Measurements from ENCODE around the gene DPM1. TPM values are rescaled to one million over a fixed set of nuclear protein-coding genes. Genes with fewer than 3 reads are reported as not detected.

The DPM1 gene
- total RNA-seq, 1 donor from 2014 or later = 32.7 TPM

- no peak for TF ChIP-seq CTCF (IDR thresholded peaks at IDR 0.05)
- no peaks in the 10 kb centered on the region for H3K9me3 Mint-ChIP-seq (ENCODE audit: unreplicated experiment)
- peaks cover 8% of the 10 kb centered on the region for H3K36me3 Mint-ChIP-seq (ENCODE audit: unreplicated experiment)
- peaks cover 67% of the 10 kb centered on the region for H3K4me1 Mint-ChIP-seq (ENCODE audit: unreplicated experiment)
- H3K27me3 Mint-ChIP-seq (ENCODE audit: unreplicated experiment) = no peaks in the 10 kb centered on the region
- DNase-seq (ENCODE audit: extremely low spot score, unreplicated experiment) = no peak
- peak overlapping the region; percentile 37 for H3K4me3 Mint-ChIP-seq (ENCODE audit: unreplicated experiment)
- peak overlapping the region; percentile 80 for H3K27ac Mint-ChIP-seq (ENCODE audit: unreplicated experiment)
These were observed 47.3 kb downstream of the DPM1 start for GRCh38 chr20:50911030-50911429.

- H3K4me1 Mint-ChIP-seq (ENCODE audit: unreplicated experiment) = peaks cover 56% of the 10 kb centered on the region
- H3K27ac Mint-ChIP-seq (ENCODE audit: unreplicated experiment) = peak overlapping the region; percentile 80
- H3K9me3 Mint-ChIP-seq (ENCODE audit: unreplicated experiment) = no peaks in the 10 kb centered on the region
- DNase-seq (ENCODE audit: extremely low spot score, unreplicated experiment) = no peak
- TF ChIP-seq CTCF (IDR thresholded peaks at IDR 0.05) = no peak
- no peaks in the 10 kb centered on the region for H3K27me3 Mint-ChIP-seq (ENCODE audit: unreplicated experiment)
- H3K36me3 Mint-ChIP-seq (ENCODE audit: unreplicated experiment) = peaks cover 8% of the 10 kb centered on the region
- H3K4me3 Mint-ChIP-seq (ENCODE audit: unreplicated experiment) = no peak overlapping the region
These were observed 48.9 kb downstream of the DPM1 start for GRCh38 chr20:50909413-50909812.

GRCh38 chr20:50904067-50904570, 54.2 kb downstream of the DPM1 start:
- peak overlapping the region; percentile 1 for H3K27ac Mint-ChIP-seq (ENCODE audit: unreplicated experiment)
- no peak for DNase-seq (ENCODE audit: extremely low spot score, unreplicated experiment)
- H3K4me1 Mint-ChIP-seq (ENCODE audit: unreplicated experiment) = peaks cover 20% of the 10 kb centered on the region
- H3K9me3 Mint-ChIP-seq (ENCODE audit: unreplicated experiment) = no peaks in the 10 kb centered on the region
- peaks cover 23% of the 10 kb centered on the region for H3K36me3 Mint-ChIP-seq (ENCODE audit: unreplicated experiment)
- H3K4me3 Mint-ChIP-seq (ENCODE audit: unreplicated experiment) = no peak overlapping the region
- no peaks in the 10 kb centered on the region for H3K27me3 Mint-ChIP-seq (ENCODE audit: unreplicated experiment)
- no peak for TF ChIP-seq CTCF (IDR thresholded peaks at IDR 0.05)

- no peak for DNase-seq (ENCODE audit: extremely low spot score, unreplicated experiment)
- H3K4me1 Mint-ChIP-seq (ENCODE audit: unreplicated experiment) = peaks cover 18% of the 10 kb centered on the region
- H3K27ac Mint-ChIP-seq (ENCODE audit: unreplicated experiment) = no peak overlapping the region
- H3K27me3 Mint-ChIP-seq (ENCODE audit: unreplicated experiment) = no peaks in the 10 kb centered on the region
- peaks cover 27% of the 10 kb centered on the region for H3K36me3 Mint-ChIP-seq (ENCODE audit: unreplicated experiment)
- no peak overlapping the region for H3K4me3 Mint-ChIP-seq (ENCODE audit: unreplicated experiment)
- no peak for TF ChIP-seq CTCF (IDR thresholded peaks at IDR 0.05)
- H3K9me3 Mint-ChIP-seq (ENCODE audit: unreplicated experiment) = no peaks in the 10 kb centered on the region
These were observed 54.8 kb downstream of the DPM1 start for GRCh38 chr20:50903353-50904051.

- Mint-ChIP-seq H3K4me1 (ENCODE audit: unreplicated experiment) (peaks cover 13% of the 10 kb centered on the region), H3K27me3 (ENCODE audit: unreplicated experiment) (no peaks in the 10 kb centered on the region), H3K36me3 (ENCODE audit: unreplicated experiment) (peaks cover 38% of the 10 kb centered on the region), H3K9me3 (ENCODE audit: unreplicated experiment) (no peaks in the 10 kb centered on the region), H3K27ac (ENCODE audit: unreplicated experiment) (no peak overlapping the region), H3K4me3 (ENCODE audit: unreplicated experiment) (no peak overlapping the region)
- TF ChIP-seq CTCF (IDR thresholded peaks at IDR 0.05) = no peak
- DNase-seq (ENCODE audit: extremely low spot score, unreplicated experiment) = no peak
These were observed 57.0 kb downstream of the DPM1 start for GRCh38 chr20:50901301-50901700.

Data from osteocyte (in vitro differentiated cells).